GM23338 (cell line): ENCODE measurements around the gene LAMTOR4. TPM values are rescaled to one million over a fixed set of nuclear protein-coding genes. Genes with fewer than 3 reads are reported as not detected.

Experiments
- ATAC-seq: fragments of 200-7000 bp; cut with Tn5 transposase; 3 replicates; pipeline ENCODE4 v1.9.1; 2020
- DNase-seq: peaks from one replicate; pipeline ENCODE4 v3.0.0-alpha.2; 2015; ENCODE audit warnings: low spot score
- H2AFZ ChIP-seq: fragments of 200-600 bp; sonication (generic); 2 replicates; pipeline ENCODE4 v1.8.0; 2016; ENCODE audit warnings: antibody characterized with exemption, mild to moderate bottlenecking, moderate library complexity
- H3F3A ChIP-seq: fragments of 200-600 bp; sonication (generic); replicated peaks from 2 replicates; pipeline ENCODE4 v1.8.0; 2017; ENCODE audit warnings: antibody characterized with exemption, mixed run types, low read depth
- H3K27ac ChIP-seq: fragments of 200-600 bp; sonication (generic); 2 replicates; pipeline ENCODE4 v1.6.1; 2016; ENCODE audit warnings: low read depth
- H3K27me3 ChIP-seq: fragments of 200-600 bp; sonication (generic); 2 replicates; pipeline ENCODE4 v1.8.0; 2016; ENCODE audit warnings: mild to moderate bottlenecking, mixed run types, moderate library complexity; ENCODE audit not compliant: insufficient read depth
- H3K36me3 ChIP-seq: fragments of 200-600 bp; sonication (generic); 2 replicates; pipeline ENCODE4 v1.8.0; 2016; ENCODE audit warnings: mild to moderate bottlenecking; ENCODE audit not compliant: insufficient read depth
- H3K4me1 ChIP-seq: fragments of 200-600 bp; sonication (generic); 2 replicates; pipeline ENCODE4 v1.8.0; 2016; ENCODE audit warnings: mild to moderate bottlenecking, moderate library complexity; ENCODE audit not compliant: insufficient read depth
- H3K4me2 ChIP-seq: fragments of 200-600 bp; sonication (generic); 2 replicates; pipeline ENCODE4 v1.7.1; 2017; ENCODE audit warnings: mixed run types
- H3K4me3 ChIP-seq: fragments of 200-600 bp; sonication (generic); 2 replicates; pipeline ENCODE4 v1.6.1; 2016; ENCODE audit warnings: mixed run types
- H3K79me2 ChIP-seq: fragments of 200-600 bp; sonication (generic); replicated peaks from 2 replicates; pipeline ENCODE4 v1.8.0; 2017; ENCODE audit warnings: mild to moderate bottlenecking; ENCODE audit not compliant: insufficient read depth
- H3K9me2 ChIP-seq: fragments of 200-600 bp; sonication (generic); 2 replicates; pipeline ENCODE4 v1.8.0; 2017; ENCODE audit not compliant: insufficient read depth
- H4K20me1 ChIP-seq: fragments of 200-600 bp; sonication (generic); replicated peaks from 2 replicates; pipeline ENCODE4 v1.8.0; 2017; ENCODE audit warnings: mild to moderate bottlenecking; ENCODE audit not compliant: insufficient read depth
- H3K27ac Mint-ChIP-seq: 2 replicates; pipeline ENCODE4 v1.8.0; 2020; ENCODE audit warnings: inconsistent platforms, mild to moderate bottlenecking, moderate library complexity, mixed read lengths
- H3K27me3 Mint-ChIP-seq: 3 replicates; pipeline ENCODE4 v1.8.0; 2022; ENCODE audit warnings: low read depth, mild to moderate bottlenecking, moderate library complexity, mixed read lengths, inconsistent platforms; ENCODE audit not compliant: insufficient read depth, poor library complexity
- H3K36me3 Mint-ChIP-seq: 3 replicates; pipeline ENCODE4 v1.8.0; 2021; ENCODE audit warnings: low read depth, mild to moderate bottlenecking, inconsistent platforms, moderate library complexity, mixed read lengths
- H3K4me1 Mint-ChIP-seq: 3 replicates; pipeline ENCODE4 v1.8.0; 2020; ENCODE audit warnings: mild to moderate bottlenecking, inconsistent platforms, mixed read lengths
- H3K4me3 Mint-ChIP-seq: 3 replicates; pipeline ENCODE4 v1.8.0; 2021; ENCODE audit warnings: moderate library complexity, mild to moderate bottlenecking, inconsistent platforms, mixed read lengths
- H3K9me3 Mint-ChIP-seq: 3 replicates; pipeline ENCODE4 v1.8.0; 2020; ENCODE audit warnings: moderate library complexity, mild to moderate bottlenecking, inconsistent platforms, mixed read lengths
- ETS1 ChIP-seq: IDR thresholded peaks from 2 replicates; pipeline ENCODE4 v1.6.1; 2016; ENCODE audit warnings: antibody characterized with exemption
- EZH2 ChIP-seq: fragments of 200-600 bp; sonication (generic); IDR thresholded peaks from one replicate; pipeline ENCODE4 v1.8.0; 2017; ENCODE audit warnings: antibody characterized with exemption, mild to moderate bottlenecking, low read depth; ENCODE audit not compliant: unreplicated experiment
- JUNB ChIP-seq: IDR thresholded peaks from one replicate; pipeline ENCODE4 v1.6.1; 2016; ENCODE audit warnings: antibody characterized with exemption; ENCODE audit not compliant: unreplicated experiment
- POLR2AphosphoS5 ChIP-seq: IDR thresholded peaks from 2 replicates; pipeline ENCODE4 v1.6.1; 2016; ENCODE audit warnings: antibody characterized with exemption, low read depth
- REST ChIP-seq: IDR thresholded peaks from one replicate; pipeline ENCODE4 v1.6.1; 2018; ENCODE audit warnings: antibody characterized with exemption; ENCODE audit not compliant: unreplicated experiment
- ZNF114 ChIP-seq: fragments of 250-450 bp; sonication (Bioruptor Pico); IDR thresholded peaks from 2 replicates; pipeline ENCODE4 v1.5.0; 2020; ENCODE audit warnings: mild to moderate bottlenecking, moderate library complexity
- polyA plus RNA-seq: library from polyadenylated mRNA; unstranded; fragments of >200 nt; fragmentation: Nextera tagmentation; extraction: Ambion mirVana; gene quantifications from 2 replicates; pipeline ENCODE4 v1.2.1, GENCODE V29; 2016
- total RNA-seq: library from RNA; depleted of rRNA; stranded (reverse); fragments of >200 nt; shearing (Covaris generic); gene quantifications from 2 replicates; pipeline ENCODE4 v1.2.3, GENCODE V29; 2014

The LAMTOR4 gene
- total and polyA plus RNA-seq, 2 experiments from 2014 or later = 145 to 333 TPM

GRCh38 chr7:100157334-100158228, 8.9 kb downstream of the LAMTOR4 start (continued):
- TF ChIP-seq REST = no peak
- TF ChIP-seq EZH2 = no peak
- no peak for TF ChIP-seq POLR2AphosphoS5
- no peak for TF ChIP-seq ZNF114 (CRISPR knock-in tag)

- Mint-ChIP-seq H3K27ac (peak within 1 kb of the TSS; percentile 84), H3K36me3 (peaks cover 37% of the 10 kb centered on the region), H3K9me3 (no peaks in the 10 kb centered on the region), H3K4me1 (peaks cover 30% of the 10 kb centered on the region), H3K27me3 (peaks cover 22% of the 10 kb centered on the region), H3K4me3 (peak within 1 kb of the TSS; percentile 83)
- peaks cover 4% of the 10 kb centered on the region for H4K20me1 ChIP-seq
- H3K4me3 ChIP-seq = peak within 1 kb of the TSS; percentile 97
- DNase-seq = peak; percentile 97
- TF ChIP-seq ETS1 (peak; percentile 46; the same call in 1 of the 2 replicates), POLR2AphosphoS5 (peak; percentile 85), JUNB (no peak), REST (no peak)
- no peaks in the 10 kb centered on the region for H3K9me2 ChIP-seq
- no peaks in the 10 kb centered on the region; the same call in 1 of the 2 replicates for H3K4me1 ChIP-seq
- H3K79me2 ChIP-seq = no peaks in the 10 kb centered on the region
- no peaks in the 10 kb centered on the region for H3K36me3 ChIP-seq
- H3K27me3 ChIP-seq = no peaks in the 10 kb centered on the region
- peak within 1 kb of the TSS; percentile 88 for H3K4me2 ChIP-seq
- H2AFZ ChIP-seq = peak within 1 kb of the TSS; percentile 75; the same call in 1 of the 2 replicates
- peak within 1 kb of the TSS; percentile 91 for H3K27ac ChIP-seq
- peak; percentile 80 for ATAC-seq
- peaks cover 25% of the 10 kb centered on the region for H3F3A ChIP-seq
These were observed 9.7 kb downstream of the LAMTOR4 start, which contains the start of gene TRAPPC14 for GRCh38 chr7:100158229-100159098. TSS of gene TRAPPC14 (minus strand) at chr7:100158723. CDS start at chr7:100158499, 224 bp downstream.
